HepG2 (cell line): Measurements from ENCODE around the gene ARL16. TPM values are rescaled to one million over a fixed set of nuclear protein-coding genes. Genes with fewer than 3 reads are reported as not detected.

Source experiments
- AGO1 ChIP-seq: fragments of 200-400 bp; formaldehyde crosslinking; IDR thresholded peaks from 2 replicates; pipeline ENCODE4 v1.6.1; 2017; ENCODE audit warnings: mild to moderate bottlenecking, low read depth, low read length, moderate library complexity; ENCODE audit not compliant: poor library complexity, severe bottlenecking
- BRF2 ChIP-seq: sonication (generic); formaldehyde crosslinking; IDR thresholded peaks from 2 replicates; pipeline ENCODE4 v1.8.1; 2022; ENCODE audit warnings: mild to moderate bottlenecking, missing genetic modification reagents
- CBFB ChIP-seq: sonication (generic); formaldehyde crosslinking; IDR thresholded peaks from 2 replicates; pipeline ENCODE4 v1.4.0; 2020; ENCODE audit warnings: missing genetic modification reagents
- CEBPG ChIP-seq: IDR thresholded peaks from 2 replicates; pipeline ENCODE4 v1.6.1; 2016
- FUBP1 ChIP-seq: sonication (generic); formaldehyde crosslinking; IDR thresholded peaks from 2 replicates; pipeline ENCODE4 v1.5.1; 2020; ENCODE audit warnings: missing genetic modification reagents, mild to moderate bottlenecking, borderline replicate concordance
- PCBP1 ChIP-seq: fragments of 200-400 bp; formaldehyde crosslinking; IDR thresholded peaks from 2 replicates; pipeline ENCODE4 v1.6.1; 2017; ENCODE audit warnings: mild to moderate bottlenecking, low read depth, low read length, borderline replicate concordance
- RARA ChIP-seq: IDR thresholded peaks from 2 replicates; pipeline ENCODE4 v1.6.1; 2016; ENCODE audit warnings: missing genetic modification reagents, missing compliant biosample characterization
- RCOR2 ChIP-seq: IDR thresholded peaks from 2 replicates; pipeline ENCODE4 v1.6.1; 2016; ENCODE audit warnings: missing biosample characterization, missing genetic modification reagents
- SKI ChIP-seq: fragments of 450-650 bp; IDR thresholded peaks from one replicate; pipeline ENCODE4 v1.6.1; 2018; ENCODE audit warnings: mild to moderate bottlenecking; ENCODE audit not compliant: partially characterized antibody
- SP5 ChIP-seq: IDR thresholded peaks from 2 replicates; pipeline ENCODE4 v1.6.1; 2016; ENCODE audit warnings: low read depth, borderline replicate concordance
- ZBTB10 ChIP-seq: sonication (generic); formaldehyde crosslinking; IDR thresholded peaks from 2 replicates; pipeline ENCODE4 v1.4.0; 2020; ENCODE audit warnings: missing genetic modification reagents, borderline replicate concordance
- ZNF44 ChIP-seq: sonication (generic); formaldehyde crosslinking; IDR thresholded peaks from 2 replicates; pipeline ENCODE4 v1.5.1; 2020; ENCODE audit warnings: mild to moderate bottlenecking, missing genetic modification reagents
- ZNF691 ChIP-seq: sonication (generic); formaldehyde crosslinking; IDR thresholded peaks from 2 replicates; pipeline ENCODE4 v1.4.0; 2020; ENCODE audit warnings: missing genetic modification reagents, low read depth, mild to moderate bottlenecking, borderline replicate concordance
- ZNF772 ChIP-seq: sonication (generic); formaldehyde crosslinking; IDR thresholded peaks from 2 replicates; pipeline ENCODE4 v1.5.0; 2020; ENCODE audit warnings: mild to moderate bottlenecking, missing genetic modification reagents
- ZNF879 ChIP-seq: sonication (generic); formaldehyde crosslinking; IDR thresholded peaks from 2 replicates; pipeline ENCODE4 v1.8.1; 2023; ENCODE audit warnings: missing genetic modification reagents
- ZSCAN31 ChIP-seq: sonication (generic); formaldehyde crosslinking; IDR thresholded peaks from 2 replicates; pipeline ENCODE4 v1.5.0; 2020; ENCODE audit warnings: low read depth, mild to moderate bottlenecking, missing genetic modification reagents
- polyA plus RNA-seq, 8 experiments: library from polyadenylated mRNA; depleted of rRNA in 3 of 8; stranded (reverse) in 7 of 8; unstranded in 1 of 8; fragments of >200 nt; fragmentation: Illumina TruSeq in 4 of 8; extraction: Trizol in 4 of 8; gene quantifications; 2 replicates each; pipeline versions ENCODE4 v1.2.1 to v1.2.3, GENCODE V29; 2011 to 2016; ENCODE audit warnings: low read depth in 4 of 8, missing spikeins in 1 of 8, mixed read lengths in 1 of 8; ENCODE audit not compliant: insufficient read depth in 1 of 8
- total RNA-seq, 5 experiments: library from RNA; depleted of rRNA; stranded (reverse); fragments of >200 nt; fragmentation: Illumina TruSeq; extraction: Trizol; gene quantifications; 2 replicates each; pipeline ENCODE4 v1.2.3, GENCODE V29; 2016; ENCODE audit warnings: low read depth in 1 of 5
- TF ChIP-seq, protein P1 (sequence below), 2 experiments: sonication (generic) in 1 of 2; formaldehyde crosslinking in 1 of 2; IDR thresholded peaks; 2 replicates each; pipeline versions ENCODE4 v1.4.0 to v1.6.1; 2018 to 2020; ENCODE audit warnings: missing genetic modification reagents in 2 of 2, borderline replicate concordance in 1 of 2, low read depth in 1 of 2, mild to moderate bottlenecking in 1 of 2, missing biosample characterization in 1 of 2
- TF ChIP-seq, protein P2 (sequence below): fragments of 450-650 bp; IDR thresholded peaks from 2 replicates; pipeline ENCODE4 v1.6.1; 2017

ARL16 gene
- total and polyA plus RNA-seq, 2 of the 13 experiments (the other 11 are each of a cell fraction or from before 2014, with no cell fraction given) = 20.8 to 30.8 TPM

DNA sequence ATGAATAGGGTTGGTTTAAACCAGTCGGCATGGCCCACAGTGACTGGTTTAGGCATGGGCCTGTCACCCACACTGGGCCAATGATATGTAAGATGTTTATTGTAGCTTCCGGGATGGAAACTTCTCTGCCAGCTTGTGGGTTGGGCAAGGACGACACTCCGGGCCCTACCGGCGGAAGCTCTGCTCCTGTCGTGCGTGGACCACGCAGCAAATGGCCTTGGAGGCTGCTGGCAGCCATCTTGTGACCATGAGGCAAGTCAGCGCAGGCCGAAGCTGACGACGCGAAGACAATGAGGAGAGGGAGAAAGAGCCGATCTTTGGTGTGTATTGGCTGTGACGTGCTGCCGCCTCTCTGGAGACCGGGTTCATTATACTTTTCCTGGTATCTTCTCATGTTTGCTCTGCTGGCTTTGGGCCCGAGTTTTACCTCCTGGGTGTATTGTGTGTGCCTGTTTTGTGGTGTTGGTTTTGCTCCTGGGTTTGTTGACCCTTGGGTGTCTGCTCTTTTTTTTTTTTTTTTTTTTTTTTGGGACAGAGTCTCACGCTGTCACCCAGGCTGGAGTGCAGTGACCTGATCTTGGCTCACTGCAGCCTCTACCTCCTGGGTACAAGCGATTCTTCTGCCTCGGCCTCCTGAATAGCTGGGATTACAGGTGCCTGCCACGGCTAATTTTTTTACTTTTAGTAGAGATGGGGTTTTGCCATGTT is 43.9 kb upstream of the ARL16 start (continued):
- TF ChIP-seq BRF2 (peak; percentile 25; the same call in 1 of the 2 replicates), AGO1 (no peak), ZNF879 (CRISPR knock-in tag) (peak; percentile 98), RCOR2 (CRISPR knock-in tag) (0 out of 2 replicates have a peak, but pooled peaks have one; percentile 22), ZSCAN31 (CRISPR knock-in tag) (peak; percentile 97), CBFB (CRISPR knock-in tag) (peak; percentile 93), PCBP1 (no peak), ZBTB10 (CRISPR knock-in tag) (peak; percentile 92), ZNF772 (CRISPR knock-in tag) (peak; percentile 97), FUBP1 (CRISPR knock-in tag) (0 out of 2 replicates have a peak, but pooled peaks have one; percentile 84), CEBPG (CRISPR knock-in tag) (peak; percentile 75), SP5 (peak; percentile 45), RARA (CRISPR knock-in tag) (peak; percentile 77), ZNF691 (CRISPR knock-in tag) (peak; percentile 98; the same call in 1 of the 2 replicates), SKI (peak; percentile 21), ZNF44 (peak; percentile 98)
- TF ChIP-seq, protein P1, sequence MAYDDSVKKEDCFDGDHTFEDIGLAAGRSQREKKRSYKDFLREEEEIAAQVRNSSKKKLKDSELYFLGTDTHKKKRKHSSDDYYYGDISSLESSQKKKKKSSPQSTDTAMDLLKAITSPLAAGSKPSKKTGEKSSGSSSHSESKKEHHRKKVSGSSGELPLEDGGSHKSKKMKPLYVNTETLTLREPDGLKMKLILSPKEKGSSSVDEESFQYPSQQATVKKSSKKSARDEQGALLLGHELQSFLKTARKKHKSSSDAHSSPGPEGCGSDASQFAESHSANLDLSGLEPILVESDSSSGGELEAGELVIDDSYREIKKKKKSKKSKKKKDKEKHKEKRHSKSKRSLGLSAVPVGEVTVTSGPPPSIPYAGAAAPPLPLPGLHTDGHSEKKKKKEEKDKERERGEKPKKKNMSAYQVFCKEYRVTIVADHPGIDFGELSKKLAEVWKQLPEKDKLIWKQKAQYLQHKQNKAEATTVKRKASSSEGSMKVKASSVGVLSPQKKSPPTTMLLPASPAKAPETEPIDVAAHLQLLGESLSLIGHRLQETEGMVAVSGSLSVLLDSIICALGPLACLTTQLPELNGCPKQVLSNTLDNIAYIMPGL (CRISPR knock-in tag; IDR thresholded peaks at IDR 0.05; ENCODE audit: borderline replicate concordance in 1 of 2, low read depth in 1 of 2) = peak; percentile 60 to 93; a peak in 3 of 4 replicates
- TF ChIP-seq, protein P2, sequence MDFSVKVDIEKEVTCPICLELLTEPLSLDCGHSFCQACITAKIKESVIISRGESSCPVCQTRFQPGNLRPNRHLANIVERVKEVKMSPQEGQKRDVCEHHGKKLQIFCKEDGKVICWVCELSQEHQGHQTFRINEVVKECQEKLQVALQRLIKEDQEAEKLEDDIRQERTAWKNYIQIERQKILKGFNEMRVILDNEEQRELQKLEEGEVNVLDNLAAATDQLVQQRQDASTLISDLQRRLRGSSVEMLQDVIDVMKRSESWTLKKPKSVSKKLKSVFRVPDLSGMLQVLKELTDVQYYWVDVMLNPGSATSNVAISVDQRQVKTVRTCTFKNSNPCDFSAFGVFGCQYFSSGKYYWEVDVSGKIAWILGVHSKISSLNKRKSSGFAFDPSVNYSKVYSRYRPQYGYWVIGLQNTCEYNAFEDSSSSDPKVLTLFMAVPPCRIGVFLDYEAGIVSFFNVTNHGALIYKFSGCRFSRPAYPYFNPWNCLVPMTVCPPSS = no peak
